Right lung (tissue), 5 donors: ENCODE measurements around the gene IL25. TPM values are rescaled to one million over a fixed set of nuclear protein-coding genes. Genes with fewer than 3 reads are reported as not detected.
"Not testable (repeated sequence)": the region's sequence is repeated elsewhere in the genome, so short reads cannot be mapped to it uniquely, and the experiment has no call there.

Experiments
- DNase-seq, 2 donors: peaks; one replicate each; pipeline ENCODE4 v3.0.0-alpha.2; 2013
- polyA plus RNA-seq, 5 donors: library from polyadenylated mRNA; unstranded; fragments of 120-200 nt; gene quantifications; one replicate each; pipeline versions ENCODE4 v1.2.1 to v1.2.3, GENCODE V29; 2013; ENCODE audit warnings: inconsistent platforms in 1 of 5, low replicate concordance in 1 of 5; ENCODE audit not compliant: insufficient read length in 5 of 5, insufficient read depth in 1 of 5

IL25 gene
- polyA plus RNA-seq, 5 donors = not detected

DNA sequence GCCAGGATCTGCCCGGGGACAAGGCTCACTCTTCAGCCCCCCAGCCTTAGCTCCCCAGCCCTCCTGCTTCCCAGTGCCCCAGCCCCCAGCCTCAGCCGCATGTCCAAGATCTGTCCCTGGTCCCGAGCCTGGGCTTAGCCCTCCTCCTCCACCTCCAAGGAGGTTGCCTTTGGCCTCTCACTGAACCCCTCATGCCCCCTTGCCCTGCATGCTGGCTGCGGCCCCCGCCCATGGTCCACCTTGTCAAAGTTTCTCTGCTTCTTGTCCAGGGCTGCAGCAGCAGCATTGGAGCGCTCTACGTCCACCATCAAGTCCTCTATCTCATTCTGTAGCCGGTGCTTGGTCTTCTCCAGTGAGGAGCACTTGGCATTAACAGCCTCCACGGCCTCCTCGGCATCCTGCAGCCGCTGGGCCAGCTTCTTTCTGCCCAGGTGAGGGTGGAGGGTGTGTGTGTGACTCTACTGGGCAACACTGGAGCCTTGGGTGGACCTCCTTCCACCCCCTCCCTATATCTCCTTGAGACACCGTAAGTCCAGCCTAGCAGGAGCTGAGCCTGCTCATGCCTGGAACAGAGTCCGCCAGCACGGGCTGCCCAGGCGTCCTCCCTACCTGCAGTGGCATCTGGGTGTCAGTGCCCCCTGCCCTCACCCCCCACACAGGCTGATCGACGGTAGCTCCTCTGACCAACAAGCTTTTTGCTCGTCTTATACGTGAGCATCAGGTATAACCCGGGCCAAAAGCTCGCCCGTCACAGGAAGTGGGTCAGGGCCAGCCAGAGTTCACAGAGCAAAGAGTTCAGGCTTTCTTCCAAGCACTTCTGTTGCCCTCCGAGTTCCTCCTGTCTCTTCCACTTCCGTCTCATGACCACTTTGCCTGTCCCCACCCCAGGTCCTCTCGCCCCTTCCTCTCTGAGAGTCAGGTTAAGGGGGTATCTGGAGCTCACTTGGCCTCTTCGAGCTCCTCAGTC, 15.6 kb downstream of the IL25 start:
- no peak for DNase-seq

DNA sequence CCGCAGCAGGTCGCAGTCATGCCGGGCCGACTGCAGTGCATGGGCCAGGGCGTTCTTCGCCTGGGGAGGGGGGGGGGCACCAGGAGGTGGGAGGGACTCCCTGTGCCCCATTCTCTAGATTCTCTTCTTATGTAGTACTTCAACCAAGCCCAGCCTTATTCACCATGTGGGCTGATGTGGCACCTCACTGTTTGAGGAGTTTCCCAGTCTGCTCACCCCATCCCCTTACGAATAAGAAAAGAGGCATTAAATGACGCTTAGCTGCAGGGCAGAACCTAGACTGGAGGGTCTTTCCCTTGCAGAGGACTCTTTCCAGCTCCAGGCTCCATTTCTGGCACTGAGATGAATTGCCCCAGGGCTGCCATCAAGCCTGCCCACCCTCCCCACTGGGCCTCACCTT, 16.4 kb downstream of the IL25 start:
- no peak for DNase-seq

DNA sequence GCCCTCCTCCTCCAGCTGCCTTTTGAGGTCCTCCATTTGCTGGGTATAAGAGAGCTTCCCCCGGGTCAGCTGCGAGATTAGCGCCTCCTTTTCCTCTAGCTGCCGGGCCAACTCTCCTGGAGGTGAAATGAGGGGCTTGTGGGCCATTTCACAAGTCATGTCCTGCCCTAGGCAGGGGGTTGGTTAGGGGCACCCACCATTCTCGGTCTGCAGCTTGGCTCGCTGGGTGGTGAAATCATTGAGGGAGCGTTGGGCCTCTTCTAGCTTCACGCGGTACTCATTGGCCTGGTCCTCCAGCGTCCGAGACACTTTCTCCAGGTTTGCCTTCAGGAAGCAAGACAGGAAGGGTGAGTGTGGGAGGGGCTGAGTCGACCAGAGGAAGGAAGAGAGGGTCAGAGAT, 16.8 kb downstream of the IL25 start:
- DNase-seq = no peak

DNA sequence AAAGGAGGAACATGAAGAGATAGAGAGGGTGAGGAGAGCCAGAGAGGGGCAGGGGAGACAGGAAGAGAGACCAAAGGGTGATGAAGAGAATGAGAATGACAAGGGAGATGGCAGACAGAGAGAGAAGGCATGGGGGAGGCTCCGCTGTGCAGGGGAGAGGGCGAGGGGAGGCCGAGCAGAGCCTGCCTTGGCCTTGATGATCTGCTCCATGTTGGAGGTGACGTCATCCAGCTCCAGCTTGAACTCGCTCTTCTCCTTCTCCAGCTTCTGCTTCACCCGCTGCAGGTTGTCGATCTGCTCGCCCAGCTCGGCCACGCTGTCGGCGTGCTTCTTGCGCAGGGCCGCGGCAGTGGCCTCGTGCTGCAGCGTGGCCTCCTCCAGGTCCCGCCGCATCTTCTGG, 17.3 kb downstream of the IL25 start:
- not testable (repeated sequence) for DNase-seq

DNA sequence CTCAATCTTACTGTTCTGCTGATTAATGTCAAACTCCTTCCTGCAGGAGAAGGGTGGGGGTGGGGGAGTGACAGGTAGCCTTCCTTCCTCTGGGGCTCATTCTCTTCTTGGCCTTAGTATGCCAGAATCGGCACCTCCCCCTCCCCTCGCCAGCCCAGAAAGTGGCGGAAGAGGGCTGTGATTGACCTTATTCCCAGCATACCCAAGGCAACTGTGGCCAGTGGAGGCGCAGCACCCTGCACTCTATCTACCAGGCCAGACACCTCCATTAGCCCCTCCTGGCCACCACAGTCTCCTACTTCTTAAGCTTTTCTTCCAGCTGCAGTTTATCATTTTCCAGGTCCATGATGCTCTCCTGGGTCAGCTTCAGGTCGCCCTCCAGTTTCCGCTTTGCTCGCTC, 20.0 kb downstream of the IL25 start:
- DNase-seq = no peak

DNA sequence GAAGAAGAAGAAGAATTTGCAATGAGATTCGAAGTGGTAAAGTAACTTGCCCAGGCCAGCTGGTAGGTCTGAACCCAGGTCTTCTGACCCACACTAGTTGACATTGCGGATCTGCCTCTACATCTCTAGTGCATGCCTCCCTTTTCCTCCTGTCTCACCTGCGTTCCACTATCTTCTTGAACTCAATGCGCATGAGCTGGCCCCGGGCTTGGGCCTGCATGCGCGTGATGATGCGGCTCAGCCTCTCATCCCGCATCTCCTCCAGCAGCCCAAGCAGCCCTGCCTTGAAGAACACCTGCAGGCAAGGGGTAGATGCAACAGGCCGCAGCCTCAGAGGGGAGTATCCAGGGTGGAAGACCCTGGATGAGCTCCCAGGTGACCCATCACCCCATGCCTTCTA, 23.5 kb downstream of the IL25 start:
- no peak for DNase-seq

DNA sequence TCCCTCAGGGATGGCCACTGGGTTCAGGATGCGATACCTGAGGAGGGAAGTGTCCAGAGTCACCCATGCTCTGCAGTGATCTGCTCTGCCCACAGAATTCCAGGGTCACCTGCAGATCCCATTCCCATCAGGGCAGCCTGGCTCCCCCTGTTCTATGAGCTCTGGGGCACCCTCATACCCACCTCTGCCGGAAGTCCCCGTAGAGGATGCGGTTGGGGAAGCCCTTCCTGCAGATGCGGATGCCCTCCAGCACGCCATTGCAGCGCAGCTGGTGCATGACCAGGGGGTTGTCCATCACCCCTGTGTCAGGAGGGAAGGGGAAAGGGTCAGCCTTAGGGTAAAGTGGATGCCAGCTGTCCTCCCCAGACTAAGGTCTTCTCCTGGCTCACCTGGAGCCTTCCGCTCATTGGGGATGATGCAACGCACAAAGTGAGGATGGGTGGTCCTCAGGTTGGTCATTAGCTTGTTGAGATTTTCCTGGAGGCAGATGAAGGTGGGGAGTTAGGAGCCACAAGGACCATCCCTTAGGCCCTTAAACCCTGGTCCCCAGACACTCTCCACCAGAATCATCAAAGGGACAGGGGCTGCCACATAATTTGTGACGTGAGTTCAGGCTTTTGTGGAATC, 24.3 kb downstream of the IL25 start:
- DNase-seq = no peak

DNA sequence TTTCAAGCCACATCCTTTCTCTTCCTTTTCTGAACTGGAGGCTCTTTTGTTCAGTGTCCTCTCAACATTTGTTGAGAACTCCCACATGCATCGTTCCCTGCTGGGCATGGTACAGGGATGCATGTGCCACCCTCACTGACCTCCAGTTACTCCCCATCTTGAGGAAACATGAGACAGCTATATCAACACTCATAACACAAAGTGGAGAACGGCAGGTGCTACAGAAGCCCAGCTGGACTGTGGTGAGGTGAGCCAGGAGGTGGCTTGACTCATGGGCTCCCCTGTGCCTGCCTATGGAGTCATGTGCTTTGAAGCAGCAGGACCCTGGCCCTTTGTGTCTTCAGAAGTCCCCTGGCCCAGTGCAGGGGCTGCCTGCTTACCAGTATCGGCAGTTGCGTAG, 25.7 kb downstream of the IL25 start:
- no peak for DNase-seq

DNA sequence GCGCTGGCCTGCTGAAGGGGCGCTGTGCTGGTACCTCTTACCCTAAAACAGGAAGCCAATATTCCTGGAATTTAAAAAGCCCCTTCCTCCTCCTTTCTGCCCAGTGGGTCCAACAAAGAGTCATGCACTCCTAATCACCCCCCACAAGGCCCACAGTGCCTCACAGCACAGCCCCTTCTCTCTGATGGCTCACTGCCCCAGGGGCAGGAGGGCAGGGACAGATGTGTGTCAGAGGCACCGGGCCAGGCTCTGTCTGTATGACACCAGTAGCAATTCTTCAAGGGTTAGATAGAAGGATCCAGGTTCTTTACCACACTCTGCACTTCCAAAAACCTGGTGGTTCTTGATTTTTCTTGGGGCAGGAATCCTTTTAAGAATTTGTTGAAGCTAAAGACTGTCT, 26.5 kb downstream of the IL25 start:
- no peak for DNase-seq

DNA sequence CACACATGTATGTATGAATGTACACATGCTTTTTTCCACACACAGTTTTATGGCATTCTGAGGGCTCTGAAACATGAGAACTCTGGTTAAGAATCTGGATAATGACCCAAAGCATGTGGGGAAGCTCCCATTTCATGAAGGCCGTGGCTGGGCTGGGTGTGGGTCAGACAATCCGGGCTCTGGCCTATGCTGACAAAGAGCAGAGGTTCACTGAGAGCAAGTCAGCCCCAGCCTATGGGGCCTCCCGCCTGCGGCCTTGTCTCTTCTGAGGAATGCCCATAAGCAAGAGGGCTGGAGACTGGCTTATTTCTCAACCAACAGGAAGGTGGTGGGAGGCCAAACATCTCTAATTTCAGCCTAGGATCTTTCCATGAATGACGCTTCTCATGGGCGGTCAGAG, 27.0 kb downstream of the IL25 start:
- DNase-seq = no peak

DNA sequence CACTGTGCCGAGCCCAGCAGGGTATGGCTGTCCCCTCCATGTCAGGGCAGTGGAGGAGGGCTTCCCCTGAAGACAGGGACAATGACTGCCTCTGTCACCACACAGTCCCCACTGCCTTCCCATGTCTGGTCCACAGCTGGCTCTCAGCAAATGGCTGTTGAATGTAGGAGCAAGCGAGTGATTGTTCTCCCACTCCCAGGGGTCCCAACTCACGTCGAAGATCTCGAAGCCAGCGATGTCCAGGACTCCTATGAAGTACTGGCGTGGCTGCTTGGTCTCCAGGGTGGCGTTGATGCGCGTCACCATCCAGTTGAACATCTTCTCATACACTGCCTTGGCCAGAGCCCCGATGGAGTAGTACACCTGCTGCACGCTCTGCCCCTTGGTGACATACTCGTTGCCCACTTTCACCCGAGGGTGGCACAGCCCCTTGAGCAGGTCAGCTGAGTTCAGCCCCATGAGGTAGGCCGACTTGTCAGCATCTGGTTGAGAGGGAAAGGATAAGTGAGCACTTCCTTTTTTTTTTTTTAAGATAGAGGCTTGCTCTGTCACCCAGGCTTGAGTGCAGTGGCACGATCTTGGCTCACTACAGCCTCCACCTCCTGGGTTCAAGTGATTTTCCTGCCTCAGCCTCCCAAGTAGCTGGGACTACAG, 28.0 kb downstream of the IL25 start:
- not testable (repeated sequence) for DNase-seq

DNA sequence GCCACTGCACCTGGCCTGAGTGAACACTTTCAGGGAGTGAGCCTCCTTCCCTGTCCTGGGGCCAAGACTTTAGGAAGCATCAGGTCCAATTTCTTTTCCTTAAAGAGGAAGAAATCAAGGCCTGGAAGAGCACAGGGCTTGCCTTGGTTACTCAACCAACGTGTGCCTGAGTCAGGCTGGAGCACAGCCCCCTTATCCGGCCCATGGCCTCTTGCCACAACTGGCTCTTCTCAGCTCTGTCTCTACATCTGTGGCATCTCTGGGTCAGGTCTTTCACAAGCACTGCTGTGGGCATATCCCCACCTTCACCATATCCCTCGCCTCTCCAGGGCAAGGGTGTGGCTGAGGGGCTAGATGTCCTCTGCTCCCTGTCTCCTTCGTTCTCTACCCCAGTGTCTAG, 28.7 kb downstream of the IL25 start:
- no peak for DNase-seq

DNA sequence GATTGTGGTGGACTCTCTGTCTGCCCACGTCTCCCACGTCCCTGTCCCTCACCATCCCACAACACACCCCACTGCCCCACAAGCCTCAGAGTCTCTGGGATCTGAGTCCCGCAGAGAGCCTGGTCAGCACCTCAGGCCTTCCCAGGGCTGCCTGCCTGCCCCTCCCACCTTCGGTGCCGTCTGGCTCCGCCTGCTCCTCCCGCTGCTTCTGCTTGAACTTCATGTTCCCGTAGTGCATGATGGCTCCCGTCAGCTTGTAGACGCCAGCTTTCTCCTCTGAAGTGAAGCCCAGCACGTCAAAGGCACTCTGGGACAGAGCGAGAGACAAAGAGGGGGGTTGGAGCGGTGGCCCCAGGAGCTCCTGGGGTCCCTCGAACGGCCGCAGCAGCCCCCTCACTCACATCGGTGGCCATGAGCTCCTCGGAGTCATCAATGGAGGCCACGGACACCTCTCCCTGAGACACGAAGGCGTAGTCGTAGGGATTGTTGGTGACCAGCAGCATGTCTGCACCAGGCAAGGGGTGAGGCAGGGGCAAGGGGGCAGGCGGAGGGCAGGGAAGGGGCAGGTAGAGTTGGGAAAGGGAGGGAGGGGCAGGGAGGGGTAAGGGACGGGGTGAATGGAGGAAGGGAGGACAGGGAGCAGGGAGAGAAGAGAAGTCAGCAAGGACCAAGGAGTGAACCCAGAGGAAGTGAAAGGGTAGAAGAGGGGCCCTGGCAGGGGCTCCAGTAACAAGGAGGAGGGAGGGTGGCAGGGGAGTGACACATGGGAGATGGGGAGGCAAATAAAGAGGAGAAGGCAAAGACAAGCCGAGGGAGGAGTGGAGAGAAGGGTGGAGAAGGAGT, 29.9 kb downstream of the IL25 start:
- DNase-seq = no peak

DNA sequence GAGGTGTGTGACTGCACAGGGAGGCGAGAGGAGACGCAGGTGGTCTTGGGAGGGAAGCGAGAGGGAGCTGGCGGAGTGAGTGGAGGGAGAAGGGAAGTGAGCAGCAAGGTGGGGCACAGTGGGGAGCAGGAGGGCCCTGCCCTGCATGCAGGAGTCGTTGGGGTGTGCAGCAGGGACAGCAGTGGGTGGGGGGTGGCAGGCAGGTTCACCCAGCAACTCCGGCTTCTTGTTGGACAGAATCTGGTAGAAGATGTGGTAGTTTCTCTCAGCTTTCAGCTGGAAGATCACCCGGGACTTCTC, 30.5 kb downstream of the IL25 start:
- no peak for DNase-seq

DNA sequence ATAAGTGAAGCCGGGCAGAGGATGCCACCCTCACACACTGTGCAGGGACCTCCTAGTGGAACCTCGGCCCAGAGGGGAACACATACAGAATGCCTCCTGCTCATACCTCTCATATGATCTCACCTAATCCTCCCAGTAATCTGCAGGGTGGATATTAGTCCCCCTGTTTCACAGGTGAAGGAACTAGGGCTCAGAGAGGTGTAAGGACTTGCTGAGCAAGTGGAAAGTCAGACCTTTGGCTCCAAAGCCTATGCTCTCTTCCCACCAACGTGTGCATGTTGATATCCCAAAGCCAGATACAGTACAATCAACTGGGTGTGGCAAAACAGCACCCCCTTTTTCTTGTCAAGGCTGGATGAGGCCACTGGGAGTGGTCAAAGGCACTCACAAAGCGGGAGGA, 31.3 kb downstream of the IL25 start:
- DNase-seq = no peak

DNA sequence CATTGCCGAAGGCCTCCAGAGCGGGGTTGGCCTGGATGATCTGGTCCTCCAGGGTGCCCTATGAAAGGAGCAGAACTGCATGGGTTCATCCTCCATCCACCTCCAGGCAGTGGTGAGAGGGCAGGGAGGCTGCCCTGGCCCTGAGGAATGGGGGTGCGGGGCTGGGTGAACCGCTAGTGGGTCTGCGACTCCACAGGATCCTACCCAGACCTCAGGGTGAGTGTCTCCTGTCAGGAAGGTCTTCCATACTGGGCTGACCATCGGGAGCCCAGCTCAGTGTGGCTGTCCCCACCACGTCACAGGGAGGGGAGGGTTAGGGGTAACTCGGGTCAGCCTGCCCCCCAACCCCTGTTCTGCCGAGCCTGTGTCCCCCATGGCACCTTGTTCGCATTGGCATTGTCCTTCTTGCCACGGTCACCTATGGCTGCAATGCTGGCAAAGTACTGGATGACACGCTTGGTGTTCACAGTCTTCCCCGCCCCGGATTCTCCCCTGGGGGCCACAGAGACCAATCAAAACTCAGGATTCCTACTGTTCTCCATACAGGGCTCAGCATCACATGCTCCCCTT, 31.8 kb downstream of the IL25 start:
- DNase-seq = no peak

DNA sequence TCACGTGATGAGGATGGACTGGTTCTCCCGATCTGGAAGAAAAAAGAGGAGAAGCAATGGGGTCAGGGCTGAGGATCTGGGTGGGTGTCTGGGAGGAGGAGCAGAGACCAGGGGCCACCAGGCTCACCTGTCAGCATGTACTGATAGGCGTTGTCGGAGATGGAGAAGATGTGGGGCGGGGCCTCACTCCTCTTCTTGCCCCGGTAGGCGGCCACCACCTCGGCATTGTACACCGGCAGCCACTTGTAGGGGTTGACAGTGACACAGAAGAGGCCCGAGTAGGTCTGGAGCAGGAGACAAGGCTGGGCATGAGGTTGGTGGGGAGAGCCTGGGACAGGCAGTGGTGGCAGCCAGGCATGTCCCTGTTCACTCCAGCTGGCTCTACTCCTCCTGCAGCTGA, 32.5 kb downstream of the IL25 start:
- no peak for DNase-seq

DNA sequence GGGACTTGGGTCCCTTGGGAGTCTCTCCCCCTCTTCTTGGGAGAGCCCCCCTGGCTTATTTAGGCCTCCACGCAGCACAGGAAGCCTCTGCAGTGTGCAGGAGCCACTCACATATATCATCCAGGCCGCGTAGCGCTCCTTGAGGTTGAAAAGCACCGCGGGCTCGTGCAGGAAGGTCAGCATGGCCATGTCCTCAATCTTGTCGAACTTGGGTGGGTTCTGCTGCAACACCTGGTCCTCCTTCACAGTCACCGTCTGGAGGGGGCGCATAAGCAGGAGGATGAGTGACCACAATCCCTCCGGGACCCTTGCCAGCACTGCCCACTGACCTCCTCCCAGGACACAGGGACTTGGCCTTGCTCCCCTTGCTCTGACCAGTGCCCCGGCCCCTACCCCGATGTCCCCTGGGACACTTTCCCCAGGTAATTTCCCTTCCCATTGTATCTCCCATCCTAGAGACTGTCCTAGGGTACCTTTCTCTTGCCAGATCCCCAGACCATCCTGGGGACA, 33.0 kb downstream of the IL25 start:
- no peak for DNase-seq

DNA sequence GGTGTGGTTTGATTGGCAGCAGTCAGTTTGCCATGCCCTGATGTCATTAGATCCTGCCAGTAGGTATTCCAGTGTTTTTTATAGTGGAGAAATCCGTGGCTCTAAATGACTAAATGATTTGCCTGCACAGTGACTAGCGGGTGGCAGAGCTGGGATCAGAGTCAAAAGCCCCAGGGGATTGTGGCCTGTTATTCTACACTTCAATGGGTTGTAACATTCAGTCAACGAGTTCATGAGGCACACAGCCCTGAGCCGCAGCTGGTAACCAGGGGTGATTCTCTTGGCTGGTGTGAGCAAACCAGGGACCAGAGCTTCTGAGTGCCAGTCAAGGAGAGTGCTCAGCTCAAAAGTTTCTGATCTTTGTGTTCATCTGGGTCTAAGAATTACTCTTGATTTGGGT, 33.6 kb downstream of the IL25 start:
- DNase-seq = no peak

DNA sequence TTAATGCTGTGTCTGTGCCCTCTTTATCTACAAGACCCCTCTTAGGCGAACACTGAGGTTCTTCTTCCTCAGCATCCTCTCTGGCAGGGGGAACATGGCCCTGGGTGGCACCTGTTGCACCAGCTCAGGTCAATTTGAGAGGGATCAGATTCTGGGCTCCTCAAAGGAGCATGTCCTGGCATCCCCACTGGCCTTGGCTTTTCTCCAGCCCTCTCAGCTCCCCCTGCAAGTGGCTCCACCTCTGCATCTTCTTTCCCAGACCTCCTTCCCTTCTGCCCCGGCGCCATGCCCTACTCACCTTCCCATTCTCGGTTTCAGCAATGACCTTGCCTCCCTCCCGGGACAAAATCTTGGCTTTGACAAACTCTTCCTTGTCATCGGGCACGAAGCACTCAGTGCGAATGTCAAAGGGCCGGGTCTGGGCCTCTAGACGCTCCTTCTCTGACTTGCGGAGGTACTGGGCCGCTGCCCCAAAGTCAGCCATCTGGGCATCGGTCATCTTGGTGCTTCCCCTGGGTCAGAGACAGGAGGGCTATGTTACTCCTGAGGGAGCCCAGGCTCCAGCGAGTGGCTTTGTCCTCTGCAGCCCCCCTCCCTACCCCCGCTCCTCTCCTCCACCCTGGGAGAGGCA, 34.2 kb downstream of the IL25 start:
- no peak for DNase-seq
